GM18519 (cell line): ENCODE data around the gene USP48.
"Not testable (repeated sequence)": the region's sequence is repeated elsewhere in the genome, so short reads cannot be mapped to it uniquely, and the experiment has no call there.

Experiments
- ATAC-seq: cut with Tn5 transposase; IDR thresholded peaks from one replicate; pipeline ENCODE4 v1.9.1; 2021; ENCODE audit warnings: mild to moderate bottlenecking, moderate library complexity; ENCODE audit not compliant: unreplicated experiment, low FRiP score

Gene USP48

DNA sequence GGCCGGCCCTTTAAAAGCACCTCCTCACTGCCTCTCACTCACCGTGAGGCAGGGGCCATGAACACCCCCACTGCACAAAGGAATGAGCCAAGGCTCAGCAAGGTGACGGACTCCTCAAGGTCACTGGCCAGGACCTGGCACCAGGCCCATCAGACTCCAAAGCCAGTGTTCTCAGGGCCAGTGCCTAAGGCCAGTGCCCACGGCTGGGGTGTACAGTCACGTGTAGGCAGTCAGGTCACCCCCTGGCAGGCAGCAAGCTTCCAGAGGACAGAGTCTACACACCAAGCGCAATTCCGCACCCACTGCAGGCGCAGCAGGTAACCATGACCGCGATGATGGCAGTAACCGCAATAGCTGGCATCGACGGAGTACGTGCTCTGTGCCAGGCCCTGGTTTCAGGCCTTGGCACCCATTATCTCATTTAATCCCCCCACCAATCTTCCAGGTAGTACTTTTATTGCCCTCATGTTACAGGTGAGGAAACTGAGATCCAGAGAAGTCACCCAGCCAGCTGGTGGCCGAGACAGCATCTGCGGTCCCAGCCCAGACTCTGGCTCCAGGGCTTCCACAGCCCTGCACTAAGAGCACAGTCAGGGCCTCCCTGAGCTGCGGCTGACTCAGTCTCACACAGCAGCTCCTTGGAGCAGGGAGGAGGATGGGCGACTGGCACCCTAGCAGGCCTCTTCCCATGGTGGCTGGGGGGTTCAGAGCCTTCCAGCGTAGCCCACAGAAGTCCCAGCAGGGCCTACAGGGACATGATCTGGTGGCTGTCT is 140.8 kb downstream of the USP48 start:
- ATAC-seq: no peak

DNA sequence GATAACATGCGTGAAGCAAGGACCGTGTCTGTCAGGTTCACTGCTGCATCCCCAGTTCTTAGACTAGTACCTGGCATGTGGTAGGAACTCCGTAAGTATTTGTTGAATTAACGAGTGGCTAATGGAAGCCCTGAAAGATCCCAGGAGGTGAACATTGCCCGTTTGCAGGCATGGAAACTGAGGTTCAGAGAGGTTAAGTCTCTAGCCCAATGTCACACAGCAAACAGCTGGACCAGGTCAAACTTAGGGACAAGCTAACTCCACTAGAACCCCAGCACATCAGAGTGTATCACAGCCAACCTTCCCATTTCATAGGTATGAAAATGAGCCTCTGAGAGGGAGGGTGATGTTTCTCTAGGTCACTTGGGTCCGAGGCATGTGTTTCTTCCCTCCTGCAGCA is 141.4 kb downstream of the USP48 start:
- ATAC-seq: no peak

DNA sequence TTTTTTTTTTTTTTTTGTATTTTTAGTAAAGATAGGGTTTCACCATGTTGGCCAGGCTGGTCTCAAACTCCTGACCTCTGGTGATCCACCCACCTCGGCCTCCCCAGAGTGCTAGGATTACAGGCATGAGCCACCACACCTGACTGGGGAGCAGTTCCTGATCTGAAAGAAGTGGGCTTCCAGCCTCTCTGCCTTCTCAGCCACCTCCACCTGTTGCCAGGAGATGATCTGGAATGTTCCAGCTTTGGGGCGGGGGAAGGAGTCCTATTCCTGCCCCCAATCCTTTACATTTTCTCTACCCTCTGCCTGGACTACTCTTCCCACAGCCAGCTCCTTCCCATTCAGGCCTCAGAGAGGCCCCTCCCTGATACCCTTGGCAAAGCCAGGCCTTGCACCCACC is 141.9 kb downstream of the USP48 start:
- ATAC-seq: no peak

DNA sequence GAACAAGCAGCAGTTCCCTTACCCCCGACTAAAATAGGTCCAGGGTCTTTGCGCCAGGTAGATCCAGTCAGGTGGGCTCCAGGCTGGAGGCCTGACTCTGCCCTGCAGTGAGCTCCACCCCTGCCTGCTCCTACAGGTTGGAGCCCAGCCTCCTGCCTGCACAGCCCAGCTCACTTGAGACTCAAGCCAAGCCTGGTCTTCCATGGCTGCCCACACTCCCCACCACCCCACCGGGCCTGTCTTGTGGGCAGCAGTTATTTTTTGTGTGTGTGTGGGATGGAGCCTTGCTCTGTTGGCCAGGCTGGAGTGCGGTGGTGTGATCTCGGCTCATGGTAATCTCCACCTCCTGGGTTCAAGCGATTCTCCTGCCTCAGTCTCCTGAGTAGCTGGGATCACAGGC is 142.3 kb downstream of the USP48 start:
- no peak for ATAC-seq

DNA sequence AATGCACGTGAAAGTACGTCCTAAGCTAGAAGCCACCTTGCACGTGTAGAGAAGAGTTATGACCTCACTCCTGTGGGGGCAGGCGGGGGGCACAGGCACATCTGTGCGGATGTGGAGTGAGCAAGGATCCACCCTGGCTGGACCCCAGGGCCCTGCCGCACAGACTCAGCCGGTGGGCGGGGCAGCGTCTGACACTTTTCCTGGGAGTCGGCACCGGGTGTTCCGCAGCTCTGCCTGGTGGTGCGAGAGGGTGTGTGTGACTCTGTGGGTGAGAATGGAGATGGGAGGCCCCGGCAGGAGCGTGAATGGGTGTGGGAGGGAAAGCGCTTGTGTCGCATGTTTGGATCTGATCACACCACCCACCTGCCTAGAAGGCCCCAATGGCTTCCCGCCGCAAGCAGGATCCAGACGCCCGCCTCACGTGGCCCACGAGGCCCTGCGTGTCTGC is 143.3 kb downstream of the USP48 start:
- no peak for ATAC-seq

DNA sequence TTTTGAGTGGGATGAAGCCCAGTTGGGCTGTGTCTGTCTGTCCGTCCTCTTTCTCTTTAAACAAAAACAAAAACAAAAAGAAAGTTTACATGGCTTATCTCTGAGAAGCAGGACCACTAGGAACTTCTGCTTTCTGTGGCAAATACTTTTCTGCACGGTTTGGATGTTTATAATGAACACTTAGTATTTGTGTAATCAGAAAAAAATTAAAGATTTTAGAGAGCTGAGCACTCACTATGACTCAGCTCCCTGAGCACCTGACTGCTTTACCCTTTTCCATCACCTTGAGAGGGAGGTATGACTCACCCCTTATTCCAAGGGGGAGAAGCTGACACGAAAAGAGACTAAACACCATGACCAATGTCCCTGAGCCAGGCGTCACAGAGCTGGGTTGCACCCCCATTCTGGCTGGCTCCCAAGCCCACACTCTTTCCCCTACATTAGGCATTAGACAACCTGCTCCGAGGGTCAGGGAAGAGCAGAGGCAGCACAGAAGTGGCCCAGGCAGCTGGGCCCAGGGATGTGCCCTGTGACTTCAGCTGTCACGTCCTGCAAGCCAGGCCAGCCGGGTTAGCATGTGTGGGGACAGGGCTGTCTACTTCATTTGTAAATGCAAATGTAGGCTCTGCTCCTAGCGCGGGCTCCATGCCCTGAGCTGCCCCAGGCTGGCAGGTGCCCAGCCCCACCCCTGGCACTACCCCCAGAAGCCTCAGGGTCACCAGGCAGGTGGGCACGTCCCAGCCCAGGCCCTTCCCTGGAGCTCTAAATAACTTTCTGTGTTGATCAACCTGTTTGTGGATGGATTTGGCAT is 144.2 kb downstream of the USP48 start:
- no peak for ATAC-seq

DNA sequence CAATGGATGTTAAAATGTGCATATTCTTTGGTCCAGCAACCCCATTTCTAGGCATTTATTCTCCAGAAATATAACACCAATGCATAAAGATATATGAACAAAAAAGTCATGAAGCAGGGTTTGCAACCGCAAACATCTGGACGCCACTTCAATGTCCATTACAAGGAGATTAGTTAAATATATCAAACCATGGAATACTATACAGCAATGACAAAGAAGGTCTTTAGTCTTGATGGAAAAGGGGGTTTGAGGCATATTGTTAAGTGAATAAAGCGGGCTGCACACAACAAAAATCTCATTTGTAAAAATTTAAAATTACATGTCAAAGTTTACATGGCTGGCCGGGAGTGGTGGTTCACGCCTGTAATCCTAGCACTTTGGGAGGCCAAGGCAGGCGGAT is 145.4 kb downstream of the USP48 start:
- ATAC-seq: no peak

DNA sequence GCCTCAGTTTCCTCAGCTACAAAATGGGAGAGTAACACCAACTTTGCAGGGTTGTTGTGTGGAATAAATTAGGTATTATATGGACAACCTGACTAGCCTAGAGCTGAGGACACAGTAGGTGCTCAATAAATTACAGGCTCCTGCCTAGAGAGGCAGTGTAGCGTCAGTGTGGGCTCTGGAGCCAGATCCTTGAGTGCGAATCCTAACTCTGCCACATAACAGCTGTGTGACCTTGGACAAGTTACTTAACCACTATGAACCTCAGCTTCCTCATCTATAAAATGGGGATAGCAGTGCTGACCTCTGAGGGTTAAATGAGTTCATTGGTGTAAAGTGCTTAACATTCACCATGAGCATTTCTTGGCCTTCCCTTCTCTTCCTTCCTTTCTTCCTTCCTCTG is 146.9 kb downstream of the USP48 start:
- ATAC-seq: no peak

DNA sequence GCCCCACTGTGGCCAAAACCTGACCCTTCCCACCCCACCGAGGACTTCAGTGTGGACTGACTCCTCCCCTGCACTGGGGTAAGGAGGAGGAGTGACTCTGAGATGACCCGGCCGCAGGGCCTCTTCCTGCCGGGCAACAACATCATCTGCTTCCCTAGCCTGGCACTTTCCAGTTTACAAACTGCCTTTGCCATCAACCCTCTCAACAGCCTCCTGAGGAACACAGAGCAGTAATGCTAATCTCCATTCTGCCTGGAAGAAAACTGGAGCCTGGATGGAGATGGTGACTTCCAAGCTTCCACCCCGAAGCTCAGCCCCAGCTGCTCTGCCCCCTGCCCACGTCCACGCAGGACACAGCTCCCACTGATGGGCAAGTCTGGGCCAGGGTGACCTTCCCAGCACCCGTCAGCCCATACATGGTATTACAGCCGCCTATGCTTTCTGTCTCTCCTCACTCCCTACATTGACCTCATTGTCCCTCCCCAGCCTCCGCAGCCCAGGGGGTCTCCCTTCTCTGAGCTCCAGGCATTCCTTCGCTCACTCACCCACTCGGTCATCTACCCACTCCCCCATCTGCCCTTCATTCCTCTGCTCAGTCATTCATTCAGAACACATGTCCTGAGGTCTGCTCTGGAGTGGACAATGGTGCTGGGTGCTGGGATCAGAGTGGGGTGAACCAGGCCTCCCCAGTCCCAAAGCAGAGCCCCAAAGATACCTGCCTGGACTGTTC is 148.0 kb downstream of the USP48 start:
- ATAC-seq: no peak

DNA sequence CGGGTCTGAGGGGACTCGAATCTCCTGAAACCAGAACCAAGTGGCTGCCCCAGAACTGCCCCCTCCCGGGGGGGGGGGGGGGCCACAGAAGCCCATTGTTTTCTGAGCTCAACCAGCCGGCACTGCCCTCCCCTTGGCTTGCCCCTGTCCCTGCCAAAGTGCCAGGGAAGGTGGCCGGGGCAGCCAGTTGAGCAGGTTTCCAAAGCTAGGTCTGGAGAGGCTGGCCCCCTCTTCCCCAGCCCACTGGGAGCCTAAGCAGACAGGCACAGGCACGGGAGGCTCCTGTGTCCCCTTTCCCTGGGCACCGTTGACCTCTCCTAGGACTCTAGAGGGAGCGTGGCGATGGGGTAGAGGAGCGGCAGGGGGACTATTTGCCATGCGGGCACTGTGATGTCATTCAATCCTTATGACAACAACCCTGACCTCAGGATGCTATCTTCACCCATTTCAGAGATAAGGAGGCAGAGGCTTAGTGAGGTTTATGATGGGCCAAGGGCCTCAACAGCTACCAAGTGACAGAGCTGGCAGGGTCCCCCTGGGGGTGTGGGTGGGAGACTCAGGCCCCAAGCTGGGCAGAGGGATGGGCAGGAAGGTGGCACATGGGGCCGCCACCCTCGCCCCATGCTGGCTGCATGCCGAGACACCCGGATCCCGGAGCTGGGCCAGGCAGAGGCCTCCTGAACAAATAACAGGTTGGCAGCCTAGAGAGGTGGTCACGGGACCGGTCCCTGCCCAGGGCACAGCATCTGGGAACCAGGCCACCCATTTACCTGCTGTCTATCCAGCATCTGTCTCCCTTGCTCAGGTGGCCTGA is 148.8 kb downstream of the USP48 start:
- ATAC-seq: no peak

DNA sequence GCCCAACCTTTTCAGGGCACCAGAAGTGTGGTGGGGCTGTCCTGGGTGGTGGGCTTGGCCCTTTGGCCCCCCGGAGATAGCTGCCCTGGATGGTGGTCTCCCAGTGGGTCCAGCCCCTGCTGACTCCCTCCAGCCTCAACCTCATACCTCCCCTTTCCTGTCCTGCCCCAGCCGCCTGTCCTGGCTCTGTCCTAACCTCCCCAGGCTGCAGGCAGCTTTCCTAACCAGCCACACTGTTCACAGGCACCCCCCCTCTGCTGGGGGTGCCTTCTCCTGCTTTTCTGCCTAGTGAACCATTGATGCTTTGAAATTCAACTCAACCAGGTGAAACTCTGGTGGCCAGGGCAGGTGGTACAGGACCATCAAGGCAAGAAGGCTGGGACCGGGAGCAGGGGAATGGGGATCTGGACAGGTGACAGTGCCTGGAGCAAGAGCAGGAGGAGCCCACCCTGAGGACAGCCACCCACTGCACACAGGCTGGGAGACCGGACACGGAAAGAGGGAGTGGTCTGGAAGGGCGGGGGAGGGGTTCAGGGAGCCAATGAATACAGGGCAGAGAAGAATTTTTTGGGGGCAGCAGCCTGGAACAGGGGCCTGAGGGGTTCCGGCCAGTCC is 149.7 kb downstream of the USP48 start:
- ATAC-seq: no peak

DNA sequence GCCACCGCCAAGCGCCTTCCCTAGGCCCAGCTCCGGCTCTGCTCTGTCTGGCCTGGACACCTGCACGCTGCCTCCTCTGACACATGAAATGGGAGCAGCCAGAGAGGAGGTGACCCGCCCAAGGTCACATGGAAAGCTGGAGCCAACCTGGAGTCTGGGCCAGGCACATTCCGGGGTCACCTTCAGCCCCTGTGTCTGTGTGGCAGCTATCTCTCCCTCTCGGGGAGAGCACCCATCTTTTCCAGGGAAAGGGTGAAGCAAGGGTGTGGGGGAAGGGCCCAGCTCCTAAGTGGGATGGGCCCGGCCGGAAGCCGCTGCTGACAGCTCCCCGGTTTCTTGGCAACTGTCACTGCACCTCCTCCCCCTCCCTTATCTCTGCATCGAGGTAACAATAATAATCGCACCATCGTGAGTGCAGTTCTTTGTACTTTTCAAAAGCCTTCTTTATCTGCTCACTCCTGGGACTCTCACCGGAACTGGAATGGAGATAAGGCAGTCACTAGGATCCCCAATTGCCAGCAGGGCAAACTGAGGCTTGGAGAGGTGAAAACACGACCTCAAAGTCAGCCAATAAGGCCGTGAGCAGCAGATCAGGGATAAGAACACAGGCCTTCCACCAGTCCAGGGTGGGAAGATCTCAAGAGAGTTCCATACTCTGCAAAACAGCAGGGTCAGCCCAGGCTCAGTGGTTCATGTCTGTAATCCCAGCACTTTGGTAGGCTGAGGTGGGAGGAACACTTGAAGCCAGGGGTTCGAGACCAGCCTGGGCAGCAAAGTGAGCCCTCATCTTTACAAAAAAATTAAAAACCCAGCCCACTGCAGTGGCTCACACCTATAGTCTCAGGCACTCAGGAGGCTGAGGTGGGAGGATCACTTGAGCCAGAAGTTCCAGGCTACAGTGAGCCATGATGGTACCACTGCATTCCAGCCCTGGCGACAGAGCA is 150.7 kb downstream of the USP48 start:
- no peak for ATAC-seq

DNA sequence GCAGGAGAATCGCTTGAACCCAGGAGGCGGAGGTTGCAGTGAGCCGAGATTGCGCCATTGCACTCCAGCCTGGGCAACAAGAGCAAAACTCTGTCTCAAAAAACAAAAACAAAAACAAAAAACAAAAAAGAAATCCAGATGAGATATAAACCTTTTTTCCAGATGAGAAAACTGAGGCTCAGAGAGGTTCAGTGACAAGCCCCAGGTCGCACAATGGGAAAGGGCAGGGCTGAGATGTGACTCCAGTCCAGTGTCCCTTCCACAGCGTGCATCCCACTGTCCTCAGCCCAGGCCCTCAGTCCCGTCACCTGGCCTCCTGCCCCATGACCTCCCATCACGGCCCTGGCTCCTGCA is 151.4 kb downstream of the USP48 start:
- not testable (repeated sequence) for ATAC-seq

DNA sequence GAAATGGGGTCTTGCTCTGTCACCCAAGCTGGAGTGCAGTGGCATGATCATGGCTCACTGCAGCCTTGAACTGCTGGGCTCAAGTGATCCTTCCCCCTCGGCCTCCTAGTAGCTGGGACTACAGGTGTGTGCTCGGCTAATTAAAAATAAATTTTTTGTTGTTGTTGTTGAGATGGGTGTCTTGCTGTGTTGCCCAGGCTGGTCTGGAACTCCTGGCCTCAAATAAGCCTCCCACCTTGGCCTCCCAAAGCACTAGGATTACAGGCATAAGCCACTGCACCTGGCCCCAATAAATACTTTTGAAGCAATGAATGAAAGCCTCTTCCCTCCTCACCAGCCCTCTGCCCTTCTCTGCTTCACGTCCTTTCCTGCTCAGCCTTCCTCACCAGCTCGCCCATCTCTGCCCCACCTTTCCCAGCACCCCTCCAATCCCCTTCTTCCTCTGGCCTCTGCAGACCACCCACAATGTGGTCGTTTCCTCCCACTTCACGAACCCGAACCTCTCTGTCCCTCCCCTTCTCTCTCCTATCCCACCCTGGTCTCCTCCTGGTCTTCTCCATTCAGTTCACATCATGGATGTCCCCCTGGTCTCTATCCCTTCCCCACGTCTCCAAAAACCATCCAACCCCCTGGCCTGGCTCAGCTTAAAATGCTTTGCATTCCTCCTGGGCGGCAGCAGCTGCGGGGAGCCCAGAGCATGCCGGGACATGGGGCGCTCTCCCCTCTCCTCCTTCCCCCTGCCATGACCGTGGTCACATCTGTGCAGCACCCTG is 152.2 kb downstream of the USP48 start:
- ATAC-seq: no peak

DNA sequence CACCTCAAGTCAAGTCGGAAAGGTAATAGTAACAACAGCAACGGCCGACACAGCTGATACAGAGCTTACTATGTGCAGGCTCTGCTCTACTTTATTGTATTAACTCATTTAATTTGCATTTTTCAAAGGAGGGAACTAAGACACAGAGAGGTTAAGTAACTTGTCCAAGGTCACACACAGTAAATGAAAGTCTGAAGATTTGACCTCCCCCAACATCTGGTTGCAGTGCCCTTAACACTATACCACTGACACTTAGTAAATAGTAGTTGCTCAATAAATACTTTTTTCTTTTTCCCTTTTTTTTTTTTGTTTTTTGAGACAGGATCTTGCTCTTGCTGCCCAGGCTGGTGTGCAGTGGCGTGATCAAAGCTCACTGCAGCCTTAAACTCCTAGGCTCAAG is 153.0 kb downstream of the USP48 start:
- ATAC-seq: no peak

DNA sequence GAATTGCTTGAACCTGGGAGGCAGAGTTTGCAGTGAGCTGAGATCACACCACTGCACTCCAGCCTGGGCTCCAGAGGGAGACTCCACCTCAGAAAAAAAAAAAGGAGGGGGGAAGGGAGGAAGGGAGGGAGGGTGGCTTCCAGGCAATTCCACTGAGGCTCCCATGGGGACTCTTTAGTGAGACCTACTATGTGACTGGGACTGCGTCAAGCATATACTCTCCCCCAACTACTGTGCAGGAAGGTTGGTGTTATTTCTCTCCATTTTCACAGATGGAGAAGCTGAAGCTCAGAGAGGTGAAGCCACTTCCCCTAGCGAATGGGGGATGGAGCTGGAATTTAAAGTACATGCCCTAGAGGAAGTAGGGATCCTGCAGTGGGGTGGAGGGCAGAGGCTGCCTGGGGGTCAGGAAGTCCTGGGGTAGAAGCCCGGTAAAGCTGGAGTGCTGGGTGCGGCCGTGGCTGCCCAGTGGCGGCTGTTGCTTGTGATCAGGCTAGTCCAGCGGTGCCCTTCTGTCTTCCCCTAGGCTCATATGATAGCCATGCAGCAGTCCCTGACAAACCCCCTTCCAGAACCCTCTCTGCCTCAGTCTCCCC is 154.1 kb downstream of the USP48 start:
- ATAC-seq: no peak
